ENCODE data around the gene DNAH8.
"Not testable (repeated sequence)": the region's sequence is repeated elsewhere in the genome, so short reads cannot be mapped to it uniquely, and the experiment has no call there.

DNAH8 gene

DNA sequence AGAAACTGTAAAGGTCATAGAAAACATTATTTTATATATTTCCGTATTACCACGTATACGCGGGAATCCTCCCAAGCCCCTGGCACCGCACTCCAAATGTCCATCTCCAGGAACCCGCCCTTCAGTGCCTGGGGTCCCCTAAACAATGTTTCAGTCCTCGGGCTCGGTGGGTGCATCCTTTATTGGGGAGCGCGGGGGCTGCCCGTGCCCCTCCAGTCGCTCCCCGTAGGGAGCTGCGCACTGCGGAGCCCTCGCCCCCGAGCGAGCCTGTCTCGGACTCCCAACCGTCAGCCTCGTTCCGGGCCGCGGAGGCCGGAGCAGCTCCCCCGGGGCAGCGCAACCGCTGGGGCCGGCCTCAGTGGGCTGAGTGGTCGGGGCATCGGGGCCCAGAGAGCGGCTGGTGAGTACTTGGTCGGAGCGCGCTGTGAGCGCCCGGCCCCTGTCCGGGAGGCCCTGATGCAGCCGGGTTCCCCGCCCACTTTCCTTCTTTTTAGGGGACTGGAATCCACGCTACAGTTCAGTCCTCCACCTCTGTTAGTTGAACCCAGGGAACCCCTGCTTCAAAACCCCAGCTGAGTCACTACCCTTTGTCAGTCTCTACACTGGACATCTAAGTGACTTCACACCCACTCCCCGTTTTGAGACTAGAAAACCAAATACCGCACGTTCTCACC lies at the start of gene DNAH8:
Gene DNAH8, plus strand, starts transcription at position 296 of the 674 bp plus-strand sequence. CDS start 7,499 bp downstream, outside the sequence.
- no peak for DNase-seq (ENCODE audit: low read depth)

- DNase-seq (ENCODE audit: low read depth): no peak
Measured at GRCh38 chr6:38671885-38672467, 43.1 kb upstream of the DNAH8 start.

GRCh38 chr6:38673397-38674165 lies 41.5 kb upstream of the DNAH8 start:
- no peak for DNase-seq (ENCODE audit: low read depth)

DNA sequence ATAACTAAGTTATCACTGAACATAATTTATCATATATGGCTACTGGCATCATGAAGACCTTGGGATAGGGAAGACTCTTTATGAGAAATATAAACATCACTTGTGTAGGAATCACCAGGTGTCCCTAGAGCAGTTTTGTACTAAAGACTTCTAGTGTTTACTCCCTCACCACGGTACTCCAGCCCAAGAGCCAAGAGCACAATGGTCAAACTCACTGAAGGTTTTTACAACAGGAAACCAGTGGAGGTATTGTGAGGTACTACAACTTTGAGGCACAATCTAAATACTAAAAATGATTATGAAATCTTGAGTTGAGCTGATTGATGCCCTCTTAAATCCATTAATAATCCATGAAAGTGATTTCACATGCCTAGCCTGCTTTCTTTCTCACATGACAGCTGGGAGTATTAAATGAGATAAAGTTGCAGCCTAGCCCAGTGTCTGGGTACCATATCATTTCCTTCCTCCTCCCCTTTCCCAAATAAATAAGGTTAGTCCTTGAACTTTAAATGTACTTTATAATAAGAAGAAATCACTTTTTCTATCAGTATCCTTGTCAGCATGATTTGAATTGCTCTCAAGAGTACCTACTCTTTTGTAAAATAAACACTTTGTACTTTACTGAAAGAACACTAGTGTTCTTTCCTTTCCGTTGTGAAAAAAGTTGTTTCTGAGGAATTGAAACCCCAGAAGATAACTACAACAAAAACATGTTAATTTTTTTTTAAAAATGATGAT lies 38.7 kb upstream of the DNAH8 start:
- DNase-seq (ENCODE audit: low read depth): no peak

DNA sequence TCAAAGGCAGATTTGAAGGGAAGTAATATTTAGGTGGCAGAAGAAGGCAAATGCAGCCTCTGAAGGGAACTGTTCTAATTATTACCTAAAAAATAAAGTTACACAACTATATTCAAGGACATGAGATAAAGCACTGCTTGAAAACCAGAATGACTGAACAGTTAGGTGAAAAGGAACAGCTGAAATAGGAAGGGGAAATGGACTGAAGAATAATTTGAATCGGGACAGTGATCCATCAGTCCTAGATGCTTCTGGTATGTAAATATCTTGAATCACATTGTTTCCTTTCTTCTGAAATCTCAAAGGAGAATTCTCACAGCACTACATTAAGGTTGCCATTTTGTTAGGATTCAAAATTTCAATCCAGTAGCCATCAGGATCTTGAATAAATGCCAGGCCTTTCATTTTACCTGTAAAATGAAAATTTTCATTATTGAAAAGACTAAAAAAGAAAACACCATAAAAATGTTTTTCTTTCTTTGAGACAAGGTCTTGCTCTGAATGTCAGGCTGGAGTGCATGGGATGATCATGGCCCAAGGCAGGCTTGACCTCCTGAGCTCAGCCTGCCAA lies 38.1 kb upstream of the DNAH8 start:
- no peak for DNase-seq (ENCODE audit: low read depth)

DNA sequence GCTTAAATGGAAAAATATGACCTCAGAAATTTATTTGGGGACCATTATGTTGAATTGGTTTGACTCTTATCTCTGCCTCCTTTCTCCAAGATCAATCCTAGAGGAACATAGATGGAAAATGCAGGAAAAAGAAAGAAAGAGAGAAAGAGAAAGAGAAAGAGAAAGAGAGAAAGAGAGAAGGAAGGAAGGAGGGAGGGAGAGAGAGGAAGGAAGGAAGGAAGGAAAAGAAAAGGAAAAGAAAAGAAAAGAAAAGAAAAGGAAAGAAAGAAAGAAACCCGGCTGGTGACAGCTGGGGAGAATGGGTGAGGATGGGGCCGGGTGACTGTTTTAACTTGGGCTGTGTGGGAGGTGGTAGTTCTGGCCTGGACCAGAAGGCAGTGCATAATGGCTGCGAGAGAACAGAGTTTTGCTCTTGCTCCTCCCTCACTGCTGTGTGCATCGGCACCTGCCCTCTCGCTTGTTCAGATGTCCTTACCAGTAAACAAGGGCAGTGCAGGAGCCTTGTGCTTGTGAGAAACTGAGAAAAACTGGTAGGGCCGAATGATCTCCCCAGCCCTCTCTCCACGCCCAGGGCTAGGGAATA lies 36.8 kb upstream of the DNAH8 start:
- no peak for DNase-seq (ENCODE audit: low read depth)

DNA sequence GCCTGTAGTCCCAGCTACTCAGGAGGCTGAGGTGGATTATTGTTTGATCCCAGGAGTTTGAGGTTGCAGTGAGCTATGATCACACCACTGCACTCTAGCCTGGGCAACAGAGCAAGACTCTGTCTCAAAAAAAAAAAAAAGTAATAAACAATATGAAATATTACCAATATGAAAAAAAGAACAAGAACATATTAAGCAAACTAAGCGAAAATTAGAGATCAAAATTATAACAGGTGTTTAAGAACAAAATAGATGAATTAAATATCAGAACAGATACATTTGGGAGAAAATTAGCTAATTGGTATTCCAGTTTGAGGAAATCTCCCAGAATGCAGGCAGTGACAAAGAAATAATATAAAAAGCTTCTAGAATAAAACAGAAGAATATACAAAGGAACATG lies 35.4 kb upstream of the DNAH8 start:
- no peak for DNase-seq (ENCODE audit: low read depth)

- no peak for DNase-seq (ENCODE audit: low read depth)
Measured at GRCh38 chr6:38681850-38682249, 33.3 kb upstream of the DNAH8 start.

DNA sequence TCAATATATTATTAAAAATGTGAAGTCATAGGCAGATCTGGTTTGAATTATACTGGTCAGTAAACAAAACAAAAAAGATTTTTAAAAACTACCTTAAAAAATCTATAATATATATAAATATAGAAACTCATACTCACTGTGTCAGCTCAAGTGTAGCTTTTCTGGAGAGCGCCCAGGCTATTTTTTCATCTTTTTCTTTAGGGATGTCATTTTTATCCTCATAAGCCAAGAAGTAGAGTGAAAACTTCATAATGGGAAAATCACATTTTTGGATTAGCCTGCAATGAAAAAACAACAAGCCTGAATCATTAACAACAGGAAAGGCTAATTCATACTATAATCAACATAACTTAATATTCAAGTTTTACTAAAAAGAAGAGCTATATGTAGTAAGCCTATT lies 30.9 kb upstream of the DNAH8 start:
- DNase-seq (ENCODE audit: low read depth): no peak

DNA sequence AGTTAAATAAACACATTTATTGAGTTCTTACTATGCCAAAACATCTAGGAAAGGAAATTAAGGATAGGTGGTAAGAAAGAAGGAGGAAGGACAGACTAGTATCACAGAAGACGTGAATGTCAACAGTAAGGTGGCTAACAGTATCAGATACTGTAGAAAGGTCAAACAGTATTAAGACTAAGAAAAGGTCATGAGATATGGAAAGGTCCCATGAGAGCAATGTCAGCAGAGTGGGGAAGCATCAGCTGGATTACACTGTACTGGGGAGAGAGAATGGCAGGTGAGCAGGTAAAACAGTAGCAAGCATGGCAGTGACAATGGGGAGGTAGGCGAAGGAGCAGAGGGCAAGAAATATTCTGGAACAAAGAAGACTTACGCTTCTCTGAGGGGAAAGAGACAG lies 30.2 kb upstream of the DNAH8 start:
- no peak for DNase-seq (ENCODE audit: low read depth)

DNA sequence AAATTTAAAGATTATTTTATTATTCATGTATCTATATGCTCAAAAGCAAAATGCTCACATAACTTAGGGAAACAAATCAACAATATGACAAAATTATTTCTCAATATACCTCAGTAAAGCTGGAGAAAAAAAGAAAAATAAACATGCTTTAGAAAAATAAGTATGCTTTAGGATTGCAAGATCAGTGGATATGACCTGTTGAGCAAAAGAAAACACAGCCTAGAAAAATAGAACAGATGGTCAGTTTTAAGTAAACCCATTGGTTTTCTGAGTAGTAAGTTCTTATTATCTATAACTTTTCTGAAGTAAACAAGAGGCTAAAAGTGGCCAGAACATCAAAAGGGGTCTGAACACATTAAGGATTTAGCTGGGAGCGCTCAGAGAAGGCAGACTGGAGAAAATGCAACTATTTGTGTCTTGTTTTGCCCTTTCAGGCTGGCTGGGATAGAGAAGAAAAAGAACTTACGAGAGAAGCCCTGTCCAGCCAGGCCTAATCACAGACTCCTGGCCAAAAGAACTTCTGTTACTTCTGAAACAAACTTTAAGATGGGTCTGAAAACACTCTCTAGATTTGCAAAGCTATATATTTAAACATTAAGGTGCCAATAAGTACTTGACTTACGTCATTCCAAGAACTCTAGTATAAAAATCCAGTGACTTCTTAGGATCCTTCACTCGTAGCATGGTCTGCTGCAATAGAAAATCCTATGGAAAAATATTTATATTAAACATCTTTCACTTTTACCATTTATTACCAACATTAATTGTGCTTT lies 28.7 kb upstream of the DNAH8 start:
- no peak for DNase-seq (ENCODE audit: low read depth)

DNA sequence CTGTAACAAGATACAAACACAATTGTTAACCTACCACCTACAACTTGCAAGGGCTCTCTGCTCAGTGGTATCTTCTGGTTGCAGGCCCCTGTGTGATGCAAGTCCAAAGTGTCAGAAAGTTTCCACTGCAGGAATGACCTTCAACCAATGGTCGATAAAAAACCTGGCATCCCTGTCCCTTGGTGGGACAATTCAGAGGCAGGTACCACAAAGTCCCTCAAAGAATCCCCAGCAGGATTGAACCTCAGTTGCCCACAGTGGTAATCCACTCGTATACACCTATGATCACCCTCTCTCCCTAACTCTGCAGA lies 28.1 kb upstream of the DNAH8 start:
- no peak for DNase-seq (ENCODE audit: low read depth)

DNA sequence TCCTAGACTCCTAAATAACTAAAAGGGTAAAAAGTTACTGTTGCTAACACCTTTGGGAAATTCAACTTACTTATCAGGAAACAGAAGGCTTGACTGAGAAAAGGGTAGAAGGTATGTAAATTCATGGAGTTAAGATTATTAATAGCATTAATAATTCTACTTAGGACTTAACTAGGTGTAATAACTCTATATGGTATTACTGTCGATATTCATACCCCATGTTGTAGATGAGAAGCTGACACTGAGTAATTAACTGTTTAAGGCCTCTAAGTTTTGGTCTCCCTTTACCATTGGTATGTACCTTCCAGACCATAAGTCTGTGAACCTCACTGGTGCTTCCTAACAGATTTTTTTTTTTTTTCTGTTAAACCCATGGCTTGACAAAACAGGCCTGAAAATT lies 27.6 kb upstream of the DNAH8 start:
- no peak for DNase-seq (ENCODE audit: low read depth)

GRCh38 chr6:38688579-38689087 lies 26.5 kb upstream of the DNAH8 start:
- DNase-seq (ENCODE audit: low read depth): no peak

DNA sequence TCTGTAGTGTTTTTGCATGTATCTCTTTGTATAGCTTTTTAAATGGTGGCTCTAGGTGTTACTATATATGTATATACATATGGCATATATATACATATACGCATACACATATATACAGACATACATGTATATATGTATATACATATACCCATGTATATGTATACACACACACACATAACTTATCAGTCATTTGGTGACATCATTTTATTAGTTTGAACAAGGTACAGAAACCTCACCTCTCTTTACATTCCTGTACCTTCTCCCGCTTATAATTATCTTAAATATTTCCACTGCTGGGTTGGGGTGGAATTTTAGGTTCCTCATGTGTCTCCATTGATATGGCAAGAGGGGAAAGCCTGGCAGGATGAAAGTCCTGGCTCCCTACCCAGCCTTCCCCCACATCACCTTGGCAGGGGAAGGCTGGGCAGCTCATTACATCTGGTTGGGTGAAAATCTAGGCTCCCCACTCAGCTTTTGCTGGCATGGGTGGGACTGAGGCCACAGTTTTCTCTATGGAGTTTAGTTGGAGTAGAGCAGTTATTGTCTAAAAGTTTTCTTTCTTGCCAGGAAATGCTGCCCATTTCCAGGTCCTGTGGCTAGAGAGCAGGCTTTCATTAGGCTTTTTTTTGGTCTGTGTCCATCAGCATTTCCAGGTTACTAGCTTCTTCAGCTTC lies 19.7 kb upstream of the DNAH8 start:
- no peak for DNase-seq (ENCODE audit: low read depth)

GRCh38 chr6:38695933-38696332 lies 19.2 kb upstream of the DNAH8 start:
- no peak for DNase-seq (ENCODE audit: low read depth)

GRCh38 chr6:38696345-38696744 lies 18.8 kb upstream of the DNAH8 start:
- DNase-seq (ENCODE audit: low read depth): no peak

DNA sequence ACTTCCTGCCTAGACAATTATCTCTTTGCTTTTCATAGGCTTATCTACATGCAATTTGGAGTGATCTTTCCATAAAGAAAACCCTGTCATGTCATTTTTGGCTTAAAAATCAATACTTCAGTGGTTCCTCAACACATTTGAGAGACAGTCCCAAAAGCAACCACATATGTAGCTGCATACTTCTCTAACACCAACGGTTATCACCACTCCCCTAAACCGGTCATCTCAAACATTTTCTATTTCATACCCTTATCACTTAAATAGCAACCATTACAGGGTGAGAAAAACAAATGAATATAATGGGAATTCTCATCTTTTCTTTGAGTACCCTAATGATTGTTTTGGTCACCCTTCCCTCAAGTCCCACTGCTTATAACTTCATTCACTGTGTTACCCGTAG lies 17.3 kb upstream of the DNAH8 start:
- no peak for DNase-seq (ENCODE audit: low read depth)

DNA sequence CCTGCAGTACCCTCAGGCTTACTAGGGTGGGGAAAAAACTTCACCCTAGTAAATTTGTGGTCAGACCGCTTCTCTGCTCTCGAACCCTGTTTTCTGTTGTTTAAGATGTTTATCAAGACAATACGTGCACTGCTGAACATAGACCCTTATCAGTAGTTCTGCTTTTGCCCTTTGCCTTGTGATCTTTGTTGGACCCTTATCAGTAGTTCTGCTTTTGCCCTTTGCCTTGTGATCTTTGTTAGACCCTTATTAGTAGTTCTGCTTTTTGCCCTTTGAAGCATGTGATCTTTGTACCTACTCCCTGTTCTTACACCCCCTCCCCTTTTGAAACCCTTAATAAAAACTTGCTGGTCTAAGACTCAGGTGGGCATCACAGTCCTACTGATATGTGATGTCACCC lies 15.4 kb upstream of the DNAH8 start:
- not testable (repeated sequence) for DNase-seq (ENCODE audit: low read depth)

GRCh38 chr6:38701551-38701950 lies 13.6 kb upstream of the DNAH8 start:
- DNase-seq (ENCODE audit: low read depth): no peak

All from activated T-cell treated with anti-CD3 and anti-CD28 coated beads for 1 hour (primary cell).